HG02885 (cell line): ENCODE results near the gene CNN3.

Experiments
- ATAC-seq: cut with Tn5 transposase; IDR thresholded peaks from one replicate; pipeline ENCODE4 v1.9.1; 2021; ENCODE audit warnings: mild to moderate bottlenecking; ENCODE audit not compliant: unreplicated experiment, poor library complexity

Gene CNN3

GRCh38 chr1:94894630-94895029, 32.3 kb downstream of the CNN3 start:
- ATAC-seq = no peak

- no peak for ATAC-seq
Measured at GRCh38 chr1:94892604-94893254, 34.2 kb downstream of the CNN3 start.

DNA sequence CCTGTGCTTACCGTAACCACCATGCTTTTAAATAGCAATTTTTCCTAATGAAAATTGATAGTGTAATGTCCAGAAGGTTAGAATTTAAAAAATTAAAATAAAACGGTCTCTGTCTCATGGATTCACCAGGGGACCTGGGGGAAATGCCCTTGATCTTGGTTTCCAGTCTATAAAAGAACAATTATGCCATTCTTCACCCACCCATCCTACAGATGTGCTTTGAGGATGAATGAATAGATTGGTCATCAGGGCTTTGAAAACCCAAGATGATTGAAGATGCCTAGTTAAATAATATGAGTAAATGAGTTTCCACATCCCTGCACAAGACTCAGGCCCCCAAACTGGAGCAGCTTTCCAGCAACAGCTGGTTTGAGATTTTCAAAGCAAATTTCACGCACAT, 38.7 kb downstream of the CNN3 start:
- ATAC-seq = no peak

DNA sequence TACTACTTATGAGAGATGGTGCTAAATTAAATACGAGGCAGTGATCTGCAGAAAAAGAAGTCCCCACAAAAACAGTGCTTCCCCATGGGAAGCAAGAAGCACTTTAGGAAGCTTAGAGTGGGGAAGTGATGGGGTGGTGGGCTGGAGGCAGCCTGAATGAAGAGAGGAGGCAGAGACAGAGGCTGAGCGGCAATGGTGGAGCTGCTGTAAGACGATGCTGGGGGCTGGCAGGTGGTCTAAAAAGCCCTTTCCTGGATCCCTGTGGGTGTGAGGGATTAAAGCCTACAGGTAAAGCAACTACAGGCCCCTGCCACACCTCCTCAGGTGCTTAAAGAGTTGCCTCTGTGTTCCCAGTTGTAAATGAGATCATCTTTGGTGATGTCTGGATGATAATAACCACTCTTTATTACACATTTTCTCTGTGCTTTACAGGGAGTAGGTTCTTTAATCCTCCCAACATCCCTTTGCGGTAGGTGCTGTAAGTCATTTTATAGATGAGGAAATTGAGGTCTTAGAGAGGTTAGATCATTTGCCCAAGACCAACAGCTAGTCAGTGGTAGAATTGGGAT, 39.2 kb downstream of the CNN3 start:
- no peak for ATAC-seq

DNA sequence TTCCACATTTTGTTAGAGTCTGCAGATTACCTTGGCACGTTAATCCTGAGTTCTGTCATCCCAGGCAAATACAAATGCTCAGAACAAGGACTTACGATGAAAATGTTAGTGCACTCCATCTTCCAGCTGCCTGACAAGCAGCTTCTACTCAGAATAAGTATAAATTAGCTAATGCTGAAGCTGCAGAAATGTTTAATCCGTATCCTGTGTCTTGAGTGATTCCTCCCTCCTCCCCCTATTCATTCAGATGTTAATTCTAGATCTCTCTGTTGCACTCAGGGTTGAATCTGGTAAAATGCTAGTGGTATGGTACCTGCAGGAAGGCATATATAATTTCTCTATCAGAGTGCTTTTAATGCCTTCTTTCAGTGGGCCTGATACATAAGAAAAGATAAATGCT, 39.8 kb downstream of the CNN3 start:
- no peak for ATAC-seq

- ATAC-seq = no peak
Measured at GRCh38 chr1:94886361-94886760, 40.5 kb downstream of the CNN3 start.

DNA sequence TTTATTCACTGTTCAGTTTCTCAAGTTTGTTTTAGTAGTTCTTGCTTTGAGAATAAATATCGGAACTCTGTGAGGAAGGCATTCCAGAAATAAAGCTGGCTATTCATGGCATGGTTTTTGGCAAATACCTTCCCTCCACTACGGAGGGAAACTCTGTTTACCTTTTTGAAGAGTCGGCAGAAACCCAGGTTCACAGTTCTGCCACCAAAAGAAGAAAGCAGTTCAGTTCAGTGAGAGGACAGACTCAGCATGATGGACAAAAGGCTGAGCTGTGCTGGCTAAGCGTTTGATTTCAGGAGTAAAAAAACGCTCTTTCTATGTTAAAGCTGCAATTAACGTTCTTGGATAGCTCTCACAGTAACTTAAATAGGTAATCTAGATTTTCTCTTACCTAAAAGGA, 42.4 kb downstream of the CNN3 start:
- no peak for ATAC-seq

DNA sequence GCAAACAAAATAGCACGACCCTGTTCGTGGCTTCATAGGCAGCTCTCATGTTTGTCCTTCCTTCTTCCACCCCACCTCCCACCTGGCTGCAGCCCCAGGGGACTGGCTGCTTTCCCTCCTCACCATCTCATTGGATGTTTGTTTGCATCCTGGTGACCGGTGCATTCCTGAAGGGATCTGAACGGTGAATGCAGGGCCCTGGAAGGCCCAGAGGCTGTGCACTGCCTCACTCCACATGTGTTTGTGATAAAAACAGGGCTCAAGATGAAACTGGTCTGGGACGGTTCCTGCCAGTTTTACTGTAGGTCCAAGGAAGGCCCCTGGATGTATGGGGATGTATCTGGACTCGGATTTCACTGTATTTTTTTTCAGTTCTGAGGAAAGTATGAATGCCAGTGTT, 42.8 kb downstream of the CNN3 start:
- no peak for ATAC-seq

DNA sequence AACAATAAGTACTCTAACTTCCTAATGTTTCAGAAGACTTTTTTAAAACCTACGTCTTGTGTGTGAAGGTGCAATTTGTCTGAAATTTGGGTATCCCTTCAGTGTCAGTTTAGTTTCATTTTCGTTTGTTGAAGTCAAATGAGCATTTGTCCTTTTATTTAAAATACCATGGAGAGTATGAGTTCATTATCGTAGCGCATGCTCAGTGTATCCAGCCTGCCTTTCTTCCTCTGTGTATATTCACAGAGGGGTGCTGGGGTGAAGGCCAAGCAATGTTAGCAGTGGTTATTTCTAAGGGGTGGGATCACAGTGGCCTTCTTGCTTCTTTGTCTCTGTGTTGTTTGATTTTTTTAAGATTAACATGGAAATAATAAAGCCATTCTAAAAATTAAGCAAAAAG, 43.2 kb downstream of the CNN3 start:
- ATAC-seq = peak; percentile 57

DNA sequence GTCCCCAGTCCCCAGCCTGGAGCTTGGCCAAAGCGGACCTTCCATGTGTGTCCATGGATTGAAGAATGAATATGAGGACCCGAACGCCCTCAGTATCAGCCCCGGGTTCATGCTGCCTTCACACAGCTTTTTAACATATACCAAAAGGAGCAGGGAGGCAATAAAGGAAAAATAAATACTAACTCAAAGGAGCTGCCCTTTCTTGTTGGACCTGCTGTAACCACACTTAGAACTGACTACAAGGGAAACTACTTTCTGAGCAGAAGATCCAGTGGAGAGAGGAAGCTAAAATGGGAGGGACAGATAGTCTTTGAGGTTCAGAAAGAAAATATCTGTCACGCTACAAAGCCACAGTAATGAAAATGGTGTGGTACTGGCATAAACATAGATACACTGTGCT, 48.6 kb downstream of the CNN3 start:
- no peak for ATAC-seq

DNA sequence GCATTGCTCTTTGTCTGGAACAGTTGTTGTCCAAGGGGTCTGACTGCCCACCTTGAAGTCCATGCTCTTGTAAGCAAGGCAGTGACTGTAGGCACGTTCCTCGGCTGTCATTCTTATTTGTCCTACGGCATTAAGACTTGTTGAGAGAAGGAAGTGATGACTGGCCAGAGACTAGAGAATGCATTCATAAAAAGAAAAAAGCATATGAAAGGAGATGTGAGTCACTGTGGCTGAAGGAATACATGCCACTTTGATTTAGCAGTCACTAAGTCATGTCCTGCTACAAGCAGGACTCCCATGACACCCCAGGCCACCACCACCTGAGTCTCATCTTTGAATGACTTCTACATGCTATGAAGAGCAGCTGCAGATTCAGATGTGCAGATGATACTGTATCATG, 50.5 kb downstream of the CNN3 start:
- ATAC-seq = no peak

GRCh38 chr1:94875794-94876193, 51.1 kb downstream of the CNN3 start:
- no peak for ATAC-seq

- ATAC-seq = no peak
Measured at GRCh38 chr1:94874423-94874822, 52.5 kb downstream of the CNN3 start.

DNA sequence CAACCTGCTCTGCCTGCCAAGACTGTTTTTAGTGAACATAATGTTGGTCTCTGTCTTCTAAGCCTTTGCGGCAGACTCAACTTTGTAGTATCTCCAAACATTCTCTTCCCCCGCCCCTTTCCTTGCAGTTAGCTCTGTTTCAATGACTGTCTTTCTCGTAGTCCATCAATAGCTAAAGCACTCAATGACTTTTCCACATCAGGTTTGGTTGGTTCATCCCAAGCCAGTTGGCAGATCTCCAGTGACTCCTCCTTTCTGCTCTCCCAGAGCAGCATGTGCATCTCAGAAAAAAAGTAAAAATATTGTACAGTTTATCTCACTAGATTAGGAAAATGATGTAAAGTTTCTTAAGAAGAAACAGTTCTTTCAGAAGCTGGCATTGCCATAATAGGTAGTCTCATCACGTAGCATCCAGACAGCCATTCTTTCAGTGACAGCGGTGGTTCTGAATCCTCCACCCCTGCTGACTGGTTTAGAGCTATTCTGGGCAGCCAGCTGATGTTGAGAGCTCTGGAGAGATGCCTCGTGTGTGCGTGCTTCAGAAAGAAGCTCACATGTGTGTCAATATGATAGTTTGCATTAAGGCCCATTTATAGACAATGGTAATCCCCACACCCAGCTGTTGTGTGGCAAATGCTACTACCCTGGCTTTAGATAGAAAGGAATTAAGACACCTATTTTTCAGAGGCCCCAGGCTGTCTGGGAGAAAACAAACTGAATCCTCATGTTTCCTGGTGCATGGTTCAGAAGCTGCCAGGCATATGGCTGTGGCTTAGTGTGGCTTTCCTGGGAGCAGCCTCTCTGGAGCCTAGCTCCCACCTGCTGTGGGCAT, 53.2 kb downstream of the CNN3 start:
- ATAC-seq = peak; percentile 64

DNA sequence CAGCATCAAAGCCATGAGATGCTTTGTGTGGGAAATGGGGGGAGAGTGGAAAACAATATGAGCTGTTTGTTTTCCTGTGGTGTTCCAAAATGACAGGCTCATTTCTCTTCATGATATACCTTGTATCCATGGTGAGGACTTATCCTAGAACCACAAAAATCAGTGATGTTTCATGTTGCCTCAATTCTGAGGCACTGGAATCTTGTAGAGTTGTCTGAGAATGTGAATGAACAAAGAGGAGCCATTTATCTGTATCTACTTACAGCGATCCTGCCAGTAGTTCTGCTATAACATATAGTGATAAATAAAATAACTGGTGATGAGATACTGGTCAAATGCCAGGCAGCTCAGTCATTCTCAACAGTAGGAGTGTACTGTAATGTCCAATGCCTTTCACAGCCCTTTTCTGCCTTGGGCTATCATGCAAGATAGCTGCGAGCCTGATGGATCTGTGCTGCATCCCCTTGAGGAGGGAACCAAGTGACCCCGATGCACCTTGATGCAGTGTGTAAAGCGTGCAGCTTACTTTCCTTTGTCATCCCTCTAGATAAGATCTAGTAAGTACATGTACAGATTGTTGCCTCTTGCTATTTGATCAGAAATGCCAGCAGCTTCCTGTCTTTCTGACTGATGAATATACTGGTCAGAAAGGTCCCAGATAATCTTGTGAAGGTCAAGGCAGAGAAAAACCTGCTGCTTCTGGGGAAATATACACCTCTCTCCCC, 54.0 kb downstream of the CNN3 start:
- ATAC-seq = no peak

DNA sequence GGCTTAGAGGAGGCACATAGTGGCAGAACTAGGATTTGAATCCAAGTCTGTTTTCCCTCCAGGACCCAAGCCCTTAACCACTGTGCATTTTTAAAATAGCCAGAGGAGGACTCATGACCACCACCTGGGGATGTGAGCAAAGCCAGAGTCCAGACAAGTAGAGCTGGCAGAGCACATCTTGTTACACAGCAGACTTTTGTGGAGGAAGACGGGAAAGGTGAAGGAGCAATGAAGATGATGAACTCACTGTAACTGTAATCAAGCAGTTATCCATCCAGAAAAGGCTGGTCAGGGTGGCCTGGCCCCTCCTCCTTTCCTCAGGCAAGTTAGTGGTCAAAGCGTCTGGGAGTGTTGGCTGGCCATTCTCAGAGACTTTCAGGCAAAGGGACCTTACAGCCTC, 55.9 kb downstream of the CNN3 start:
- ATAC-seq = no peak

DNA sequence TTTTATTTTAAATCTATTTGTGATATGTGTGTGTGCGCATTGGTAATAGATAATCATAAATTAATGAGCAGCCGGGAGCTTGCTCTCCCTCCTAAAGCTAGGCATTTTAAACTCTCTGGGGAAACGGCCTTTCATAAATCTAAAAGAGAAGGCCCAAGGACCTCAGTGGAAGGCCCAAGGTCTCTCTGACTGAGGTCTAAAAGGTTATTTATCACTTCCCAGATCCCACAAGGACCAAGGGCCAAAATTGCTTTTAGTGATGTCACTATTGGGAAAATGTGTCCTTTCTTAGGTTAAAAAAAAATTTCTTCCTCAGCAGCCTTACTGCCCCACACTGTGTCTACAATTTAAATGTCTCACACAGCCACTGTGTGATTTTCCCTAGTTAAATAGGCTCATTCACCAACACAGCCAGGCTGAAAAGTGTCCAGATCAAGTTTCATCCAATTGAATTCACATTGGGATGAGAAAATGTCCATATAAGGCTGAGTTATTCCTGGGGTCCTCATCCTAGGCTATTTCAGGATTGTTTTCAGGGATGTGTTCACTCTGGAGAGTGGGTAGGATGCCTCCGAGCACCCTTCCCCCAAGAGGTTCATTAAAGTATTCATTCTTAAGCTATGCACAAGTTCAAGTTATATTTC, 60.6 kb downstream of the CNN3 start:
- ATAC-seq = no peak

GRCh38 chr1:94865360-94865759, 61.5 kb downstream of the CNN3 start:
- ATAC-seq = no peak

DNA sequence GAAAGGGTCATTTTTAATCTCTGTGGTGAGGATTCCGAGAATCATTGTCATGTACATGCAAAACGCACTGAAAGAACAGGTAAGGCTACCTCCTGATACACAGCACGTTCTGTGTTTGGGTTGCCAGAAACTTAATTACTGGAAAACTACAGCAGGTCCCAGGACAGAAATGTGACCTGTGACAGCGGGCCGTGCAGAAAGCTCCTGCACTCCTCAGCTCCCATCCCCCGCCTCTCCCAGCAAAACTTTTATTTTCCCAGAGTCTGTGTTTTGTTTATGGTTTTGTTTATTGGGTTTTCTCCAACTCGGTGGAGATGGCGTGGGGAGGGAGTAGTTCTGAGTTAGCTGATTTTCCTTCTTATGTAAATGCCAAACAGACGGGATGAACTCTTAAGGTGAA, 62.1 kb downstream of the CNN3 start:
- no peak for ATAC-seq

DNA sequence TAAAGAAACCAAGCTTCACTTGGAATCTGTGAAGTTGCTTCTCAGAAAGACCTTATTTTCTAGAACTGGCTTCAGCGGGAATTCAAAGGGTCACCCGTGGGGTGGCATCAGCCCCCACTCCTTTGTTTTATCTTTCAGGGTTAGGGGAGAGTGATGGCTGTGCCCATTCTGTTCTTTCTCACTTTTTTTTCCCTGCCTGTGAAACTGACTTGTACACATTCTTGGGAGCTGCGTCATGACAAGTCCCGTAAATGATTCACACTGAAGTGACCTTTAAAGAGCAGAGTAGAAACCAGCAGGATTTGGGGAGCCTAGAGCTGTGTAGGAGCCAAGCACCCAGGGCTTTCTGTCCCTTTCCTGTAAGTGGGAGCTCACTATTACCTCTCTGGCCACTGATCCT, 63.0 kb downstream of the CNN3 start:
- no peak for ATAC-seq
